HepG2 (cell line): ENCODE results near the gene KLF15. TPM values are rescaled to one million over a fixed set of nuclear protein-coding genes. Genes with fewer than 3 reads are reported as not detected.

ENCODE experiments used
- ATAC-seq: fragments of 200-7000 bp; cut with Tn5 transposase; 3 replicates; pipeline ENCODE4 v1.9.1; 2020; ENCODE audit warnings: mild to moderate bottlenecking, moderate library complexity
- BruUV-seq: library from RNA; stranded (reverse); fragments of 400-500 nt; replicated peaks from 2 replicates; lab custom pipeline; 2021; lab: Mats Ljungman, UMichigan
- CTCF ChIA-PET: fragments of 300-600 bp; formaldehyde crosslinking; extraction: SDS; loops from one replicate; lab custom pipeline; 2021; ENCODE audit warnings: low total read pairs, inconsistent platforms, low intra/inter-chr PET ratio; lab: Yijun Ruan, JAX
- POLR2A ChIA-PET: fragments of 350-600 bp; sonication (Branson Sonifier 250); formaldehyde crosslinking; loops from one replicate; lab custom pipeline; 2020; ENCODE audit warnings: antibody characterized with exemption, inconsistent platforms; lab: Yijun Ruan, JAX
- DNase-seq: peaks from one replicate; pipeline ENCODE4 v3.0.0-alpha.2; 2015; ENCODE audit warnings: low spot score
- FAIRE-seq: peaks from 3 replicates; lab custom pipeline; 2011; peaks lifted over from hg19 to GRCh38; lab: Jason Lieb, UNC
- H2AFZ ChIP-seq: one replicate; pipeline ENCODE4 v1.6.1; 2011; ENCODE audit warnings: low read length, inconsistent platforms
- H3K27ac ChIP-seq: fragments of 300-600 bp; 3 replicates; pipeline ENCODE4 v1.8.0; 2011; ENCODE audit warnings: mixed run types, mild to moderate bottlenecking, mixed read lengths, low read length, inconsistent platforms; ENCODE audit not compliant: insufficient read depth; ENCODE audit errors: extremely low read length
- H3K27me3 ChIP-seq, 2 experiments: fragments of 200-600 bp in 1 of 2; 2 replicates in 1 of 2; 3 replicates in 1 of 2; pipeline versions ENCODE4 v1.6.0 to v1.8.0; 2011; ENCODE audit warnings: low read length in 2 of 2, mild to moderate bottlenecking in 2 of 2, moderate library complexity in 2 of 2, inconsistent platforms in 1 of 2; ENCODE audit not compliant: insufficient read depth in 2 of 2, control insufficient read depth in 1 of 2
- H3K36me3 ChIP-seq, 2 experiments: fragments of 200-600 bp in 1 of 2; replicated peaks in 1 of 2; 2 replicates in 1 of 2; 3 replicates in 1 of 2; pipeline versions ENCODE4 v1.5.1 to v1.8.0; 2011; ENCODE audit warnings: low read length in 2 of 2, inconsistent platforms in 1 of 2; ENCODE audit not compliant: insufficient read depth in 2 of 2, control insufficient read depth in 1 of 2
- H3K4me1 ChIP-seq: 2 replicates; pipeline ENCODE4 v1.5.1; 2012; ENCODE audit warnings: low read length, inconsistent platforms; ENCODE audit not compliant: insufficient read depth
- H3K4me2 ChIP-seq: 2 replicates; pipeline ENCODE4 v1.6.0; 2011; ENCODE audit warnings: low read depth, low read length, inconsistent platforms
- H3K4me3 ChIP-seq, 3 experiments: fragments of 200-600 bp in 1 of 3; sonication (generic), shearing (Covaris generic) in 1 of 3; replicated peaks in 1 of 3; 2 replicates each; pipeline ENCODE4 v1.5.1; 2011 to 2016; ENCODE audit warnings: low read length in 3 of 3, inconsistent platforms in 2 of 3, low read depth in 2 of 3, mild to moderate bottlenecking in 2 of 3, control low read depth in 1 of 3, mixed read lengths in 1 of 3; ENCODE audit not compliant: insufficient read depth in 1 of 3
- H3K79me2 ChIP-seq: one replicate; pipeline ENCODE4 v1.6.1; 2011; ENCODE audit warnings: low read length, inconsistent platforms; ENCODE audit not compliant: insufficient read depth
- H3K9ac ChIP-seq: 2 replicates; pipeline ENCODE4 v1.6.0; 2011; ENCODE audit warnings: mild to moderate bottlenecking, low read depth, low read length, inconsistent platforms; ENCODE audit not compliant: insufficient read depth
- H3K9me3 ChIP-seq: 2 replicates; pipeline ENCODE4 v1.5.1; 2012; ENCODE audit warnings: mild to moderate bottlenecking, low read length
- H4K20me1 ChIP-seq: 2 replicates; pipeline ENCODE4 v1.6.0; 2011; ENCODE audit warnings: inconsistent platforms, mild to moderate bottlenecking, low read length, moderate library complexity; ENCODE audit not compliant: insufficient read depth
- ARNT ChIP-seq: fragments of 450-650 bp; IDR thresholded peaks from 2 replicates; pipeline ENCODE4 v1.6.1; 2017
- HNF4A ChIP-seq: sonication (generic); formaldehyde crosslinking; IDR thresholded peaks from 2 replicates; pipeline ENCODE4 v1.4.0; 2020; ENCODE audit warnings: missing genetic modification reagents
- HOMEZ ChIP-seq: IDR thresholded peaks from 2 replicates; pipeline ENCODE4 v1.6.1; 2016; ENCODE audit warnings: low read depth
- JARID2 ChIP-seq: sonication (generic); formaldehyde crosslinking; IDR thresholded peaks from 2 replicates; pipeline ENCODE4 v1.8.1; 2023; ENCODE audit warnings: missing genetic modification reagents, inconsistent platforms; ENCODE audit not compliant: insufficient replicate concordance
- KLF16 ChIP-seq, 2 experiments: sonication (generic) in 1 of 2; formaldehyde crosslinking in 1 of 2; IDR thresholded peaks; 2 replicates each; pipeline versions ENCODE4 v1.6.1 to v1.8.0; 2016 to 2023; ENCODE audit warnings: missing genetic modification reagents in 2 of 2, missing compliant biosample characterization in 1 of 2
- MNT ChIP-seq: fragments of 450-650 bp; IDR thresholded peaks from 2 replicates; pipeline ENCODE4 v1.6.1; 2016
- REXO4 ChIP-seq: sonication (generic); formaldehyde crosslinking; IDR thresholded peaks from 2 replicates; pipeline ENCODE4 v1.8.0; 2022; ENCODE audit warnings: missing genetic modification reagents, mild to moderate bottlenecking, borderline replicate concordance
- TFAP4 ChIP-seq: sonication (generic); IDR thresholded peaks from 2 replicates; pipeline ENCODE4 v1.6.1; 2016; ENCODE audit warnings: low read depth, borderline replicate concordance
- TP53 ChIP-seq: sonication (generic); formaldehyde crosslinking; conservative IDR thresholded peaks from 2 replicates; pipeline ENCODE4 v1.4.0; 2020; ENCODE audit warnings: missing genetic modification reagents
- ZFP36L2 ChIP-seq: sonication (generic); formaldehyde crosslinking; IDR thresholded peaks from 2 replicates; pipeline ENCODE4 v1.4.0; 2020; ENCODE audit warnings: missing genetic modification reagents
- ZNF121 ChIP-seq: sonication (generic); formaldehyde crosslinking; IDR thresholded peaks from 2 replicates; pipeline ENCODE4 v1.5.0; 2020; ENCODE audit warnings: mild to moderate bottlenecking, missing genetic modification reagents
- ZNF567 ChIP-seq: sonication (generic); formaldehyde crosslinking; IDR thresholded peaks from 2 replicates; pipeline ENCODE4 v1.8.1; 2023; ENCODE audit warnings: mild to moderate bottlenecking, missing genetic modification reagents, borderline replicate concordance
- WGBS: methylation state at CpG from one replicate; pipeline ENCODE4 v1.1.6; 2017; ENCODE audit warnings: low lambda C conversion rate; 5-methylcytosine and 5-hydroxymethylcytosine counted together
- in situ Hi-C: cut with HindIII; loops from 2 replicates; pipeline ENCODE4 v1.10.0; 2017; ENCODE audit warnings: low pct_unique_long_range_greater_than_20kb; ENCODE audit not compliant: extremely low pct_ligation_motif_present
- intact Hi-C: fragments of 100-400 bp; cut with micrococcal nuclease; formaldehyde crosslinking; loops from one replicate; pipeline ENCODE4 v1.10.0; 2022; ENCODE audit not compliant: unreplicated experiment
- polyA plus RNA-seq, 8 experiments: library from polyadenylated mRNA; depleted of rRNA in 3 of 8; stranded (reverse) in 7 of 8; unstranded in 1 of 8; fragments of >200 nt; fragmentation: Illumina TruSeq in 4 of 8; extraction: Trizol in 4 of 8; gene quantifications; 2 replicates each; pipeline versions ENCODE4 v1.2.1 to v1.2.3, GENCODE V29; 2011 to 2016; ENCODE audit warnings: low read depth in 4 of 8, missing spikeins in 1 of 8, mixed read lengths in 1 of 8; ENCODE audit not compliant: insufficient read depth in 1 of 8
- total RNA-seq, 5 experiments: library from RNA; depleted of rRNA; stranded (reverse); fragments of >200 nt; fragmentation: Illumina TruSeq; extraction: Trizol; gene quantifications; 2 replicates each; pipeline ENCODE4 v1.2.3, GENCODE V29; 2016; ENCODE audit warnings: low read depth in 1 of 5

KLF15 gene
- total and polyA plus RNA-seq, 2 of the 13 experiments (the other 11 are each of a cell fraction or from before 2014, with no cell fraction given), result 7.1 to 7.8 TPM

- Histone ChIP-seq H4K20me1 (no peaks in the 10 kb centered on the region), H3K4me3 (no peak overlapping the region), H3K4me1 (peaks cover 38% of the 10 kb centered on the region), H3K27ac (no peak overlapping the region), H3K9ac (no peak overlapping the region), H3K36me3 (no peaks in the 10 kb centered on the region), H3K27me3 (no peaks in the 10 kb centered on the region; a peak in 1 of 5 replicates), H3K79me2 (no peaks in the 10 kb centered on the region), H3K9me3 (no peaks in the 10 kb centered on the region), H3K4me2 (no peak overlapping the region), H2AFZ (no peak overlapping the region)
- ATAC-seq, result no peak
- in situ Hi-C loops, result no loop called here
- intact Hi-C loops, result no loop called here
- TF ChIP-seq KLF16 (CRISPR knock-in tag; IDR thresholded peaks at IDR 0.05) (no peak), MNT (no peak), HNF4A (0 out of 2 replicates have a peak, but pooled peaks have one; percentile 15)
- no peak for FAIRE-seq
- no TSS peak for BruUV-seq
- DNase-seq, result no peak
- WGBS, result 14% methylated on average over 4 of the region's 4 CpGs
- ChIA-PET CTCF (no interaction called here), POLR2A (no interaction called here)
These were observed 17.7 kb downstream of the KLF15 start for GRCh38 chr3:126339466-126339865.

- no peak overlapping the region for H3K4me2 ChIP-seq
- CTCF ChIA-PET, result no interaction called here
- no peaks in the 10 kb centered on the region for H4K20me1 ChIP-seq
- intact Hi-C loops, result no loop called here
- H3K79me2 ChIP-seq, result no peaks in the 10 kb centered on the region
- DNase-seq (no peak), ATAC-seq (no peak), FAIRE-seq (no peak)
- peaks cover 38% of the 10 kb centered on the region for H3K4me1 ChIP-seq
- BruUV-seq, result no TSS peak
- no peak overlapping the region for H3K4me3 ChIP-seq
- H3K9ac ChIP-seq, result no peak overlapping the region
- H3K27me3 ChIP-seq, result no peaks in the 10 kb centered on the region; a peak in 1 of 5 replicates
- no peaks in the 10 kb centered on the region for H3K9me3 ChIP-seq
- POLR2A ChIA-PET, result no interaction called here
- H3K27ac ChIP-seq, result no peak overlapping the region
- 63% methylated on average over 15 of the region's 15 CpGs for WGBS
- no peak overlapping the region for H2AFZ ChIP-seq
- in situ Hi-C loops, result no loop called here
- H3K36me3 ChIP-seq, result no peaks in the 10 kb centered on the region
- no peak for TF ChIP-seq HOMEZ (CRISPR knock-in tag)
- TF ChIP-seq REXO4 (CRISPR knock-in tag), result no peak
- no peak for TF ChIP-seq ARNT
- TF ChIP-seq TFAP4, result no peak
- no peak for TF ChIP-seq ZNF121 (CRISPR knock-in tag)
- no peak for TF ChIP-seq TP53 (CRISPR knock-in tag)
- TF ChIP-seq ZNF567 (CRISPR knock-in tag), result no peak
- no peak for TF ChIP-seq JARID2 (CRISPR knock-in tag)
- TF ChIP-seq ZFP36L2, result no peak
These were observed 18.4 kb downstream of the KLF15 start for GRCh38 chr3:126338790-126339288.
